Upper lobe of left lung (tissue), 4 donors: ENCODE data around the gene TEAD3.

Source experiments
- CTCF ChIP-seq, 6 experiments: fragments of 450-650 bp in 4 of 6; fragments of 200-600 bp in 2 of 6; sonication (generic) in 2 of 6; IDR thresholded peaks; one replicate each; pipeline ENCODE4 v1.5.1; 2016 to 2019; ENCODE audit warnings: antibody characterized with exemption in 6 of 6
- EP300 ChIP-seq, 4 donors: sonication (generic); formaldehyde crosslinking; IDR thresholded peaks; one replicate each; pipeline ENCODE4 v1.5.1; 2017; ENCODE audit warnings: antibody characterized with exemption in 4 of 4, control low read depth in 2 of 4
- POLR2A ChIP-seq, 4 donors: fragments of 450-650 bp; IDR thresholded peaks; one replicate each; pipeline ENCODE4 v1.5.1; 2016 to 2017; ENCODE audit warnings: antibody characterized with exemption in 4 of 4, mild to moderate bottlenecking in 2 of 4
- POLR2AphosphoS5 ChIP-seq, 2 donors: sonication (generic); formaldehyde crosslinking; IDR thresholded peaks; one replicate each; pipeline ENCODE4 v1.5.1; 2017; ENCODE audit warnings: antibody characterized with exemption in 2 of 2

GRCh38 chr6:35474942-35475570 lies 21.8 kb downstream of the TEAD3 start:
- TF ChIP-seq CTCF (IDR thresholded peaks at IDR 0.05) (no peak), POLR2A (IDR thresholded peaks at IDR 0.05) (no peak), POLR2AphosphoS5 (IDR thresholded peaks at IDR 0.05) (no peak), EP300 (IDR thresholded peaks at IDR 0.05) (no peak)
